Stimulated activated CD4-positive, alpha-beta T cell treated with anti-CD3 and anti-CD28 coated beads, TNF-alpha, amount 100 ng/mL, for 24 hours (primary cell): ENCODE results near the gene CENPC.

ENCODE experiments used
- DNase-seq, 3 experiments: peaks; one replicate each; pipeline ENCODE4 v3.0.0-alpha.2; 2020; ENCODE audit warnings: low read depth in 3 of 3

CENPC gene, protein sequence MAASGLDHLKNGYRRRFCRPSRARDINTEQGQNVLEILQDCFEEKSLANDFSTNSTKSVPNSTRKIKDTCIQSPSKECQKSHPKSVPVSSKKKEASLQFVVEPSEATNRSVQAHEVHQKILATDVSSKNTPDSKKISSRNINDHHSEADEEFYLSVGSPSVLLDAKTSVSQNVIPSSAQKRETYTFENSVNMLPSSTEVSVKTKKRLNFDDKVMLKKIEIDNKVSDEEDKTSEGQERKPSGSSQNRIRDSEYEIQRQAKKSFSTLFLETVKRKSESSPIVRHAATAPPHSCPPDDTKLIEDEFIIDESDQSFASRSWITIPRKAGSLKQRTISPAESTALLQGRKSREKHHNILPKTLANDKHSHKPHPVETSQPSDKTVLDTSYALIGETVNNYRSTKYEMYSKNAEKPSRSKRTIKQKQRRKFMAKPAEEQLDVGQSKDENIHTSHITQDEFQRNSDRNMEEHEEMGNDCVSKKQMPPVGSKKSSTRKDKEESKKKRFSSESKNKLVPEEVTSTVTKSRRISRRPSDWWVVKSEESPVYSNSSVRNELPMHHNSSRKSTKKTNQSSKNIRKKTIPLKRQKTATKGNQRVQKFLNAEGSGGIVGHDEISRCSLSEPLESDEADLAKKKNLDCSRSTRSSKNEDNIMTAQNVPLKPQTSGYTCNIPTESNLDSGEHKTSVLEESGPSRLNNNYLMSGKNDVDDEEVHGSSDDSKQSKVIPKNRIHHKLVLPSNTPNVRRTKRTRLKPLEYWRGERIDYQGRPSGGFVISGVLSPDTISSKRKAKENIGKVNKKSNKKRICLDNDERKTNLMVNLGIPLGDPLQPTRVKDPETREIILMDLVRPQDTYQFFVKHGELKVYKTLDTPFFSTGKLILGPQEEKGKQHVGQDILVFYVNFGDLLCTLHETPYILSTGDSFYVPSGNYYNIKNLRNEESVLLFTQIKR

DNA sequence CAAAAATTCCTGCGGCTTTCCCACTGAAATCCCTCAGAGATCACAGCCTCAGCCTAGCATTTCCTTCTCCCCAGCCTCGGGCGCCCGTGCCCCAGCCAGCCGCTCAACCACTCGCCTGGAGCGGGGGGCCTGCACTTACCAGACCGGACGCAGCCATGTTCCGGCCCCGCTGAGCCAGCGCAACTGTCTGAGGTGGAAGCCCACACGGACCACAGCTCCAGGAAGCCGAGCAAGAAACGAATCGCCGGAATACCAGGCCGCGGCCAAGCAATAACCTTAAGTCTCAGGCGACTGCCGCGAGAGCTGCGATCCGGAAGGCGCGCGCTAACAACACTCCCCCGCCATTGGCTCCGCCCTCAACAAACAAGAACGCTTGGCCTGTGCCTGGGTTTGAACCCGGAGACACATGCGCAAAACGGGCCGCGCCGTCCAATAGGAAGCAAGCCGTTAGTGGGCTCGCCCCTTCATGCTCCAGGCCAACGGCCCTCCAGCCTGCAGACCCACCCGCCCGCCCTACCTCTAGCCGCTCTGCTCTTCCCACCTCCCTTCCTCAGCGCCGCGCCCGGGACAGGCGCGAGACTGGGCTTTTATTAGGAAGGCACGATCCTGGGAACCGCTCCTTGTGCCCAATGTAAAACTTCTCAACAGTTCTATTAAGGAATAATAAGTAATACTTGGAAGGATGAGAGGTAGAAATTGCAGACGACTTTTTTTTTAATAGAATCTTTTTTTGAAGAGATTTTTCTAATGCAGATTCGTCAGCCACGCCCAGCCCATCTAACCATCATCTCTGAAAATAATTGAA lies at the start of gene CENPC:
TSS of gene CENPC (minus strand) at position 305 of the 805 bp plus-strand sequence. CDS start at position 157, 148 bp downstream.
- peak; percentile 84 to 95 (median 89) for DNase-seq

DNA sequence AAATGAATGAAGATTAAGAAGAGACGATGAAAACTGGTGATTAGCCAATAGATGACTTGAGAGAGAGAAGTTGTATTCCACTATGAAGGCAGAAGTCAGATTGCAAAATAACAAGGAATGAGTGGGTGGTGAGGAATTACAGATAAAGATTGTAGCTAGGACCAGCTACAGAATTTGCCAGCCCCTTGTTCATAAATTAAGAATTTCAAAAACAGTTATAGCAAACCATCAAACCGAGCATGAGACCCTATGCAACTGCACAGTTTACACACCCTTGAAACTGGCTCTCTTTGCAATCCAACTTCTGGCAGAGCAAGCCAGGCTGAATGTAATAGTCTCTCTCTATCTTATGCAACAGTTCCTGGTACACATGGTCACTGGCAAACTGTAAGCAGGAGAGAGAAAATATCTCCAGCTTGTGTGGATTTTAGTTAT lies 48.5 kb upstream of the CENPC start:
- no peak for DNase-seq

DNA sequence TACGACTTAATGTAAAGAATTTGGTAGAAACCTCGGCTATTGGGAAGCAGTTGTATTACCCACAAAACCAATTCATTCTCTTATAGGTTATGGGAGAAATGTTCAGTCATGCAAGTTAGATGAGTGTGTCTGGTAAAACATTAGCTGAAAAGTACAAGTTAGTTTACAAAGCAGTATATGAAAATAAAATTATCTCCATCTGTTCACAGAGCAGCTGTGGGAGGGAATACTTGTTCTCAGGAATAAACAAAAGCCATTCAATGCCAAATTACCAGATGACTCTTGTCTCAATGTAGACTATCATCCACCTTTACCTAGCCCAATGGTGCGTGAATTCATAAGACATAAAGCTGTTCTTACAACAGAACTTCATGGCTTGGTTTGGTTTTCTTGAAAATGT lies 41.9 kb upstream of the CENPC start:
- no peak for DNase-seq

DNA sequence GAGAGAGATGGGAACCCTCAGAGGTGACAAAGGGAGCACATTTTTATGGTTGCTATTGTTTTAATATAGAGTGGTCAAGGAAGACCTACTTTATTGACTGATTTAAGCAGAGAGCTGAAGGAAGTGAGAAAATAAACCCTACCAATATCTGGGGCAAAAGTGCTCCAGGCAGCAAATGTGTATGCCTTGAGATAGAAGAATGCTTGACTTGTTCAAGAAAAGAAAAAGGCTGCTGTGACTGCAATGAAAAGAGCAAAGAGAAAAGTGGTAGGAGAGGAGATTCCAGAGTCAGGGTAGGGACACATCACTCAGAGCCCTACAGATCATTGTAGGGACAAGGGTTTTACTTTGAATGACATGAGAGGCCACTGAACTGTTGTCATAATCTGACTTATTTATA lies 39.2 kb upstream of the CENPC start:
- no peak for DNase-seq

DNA sequence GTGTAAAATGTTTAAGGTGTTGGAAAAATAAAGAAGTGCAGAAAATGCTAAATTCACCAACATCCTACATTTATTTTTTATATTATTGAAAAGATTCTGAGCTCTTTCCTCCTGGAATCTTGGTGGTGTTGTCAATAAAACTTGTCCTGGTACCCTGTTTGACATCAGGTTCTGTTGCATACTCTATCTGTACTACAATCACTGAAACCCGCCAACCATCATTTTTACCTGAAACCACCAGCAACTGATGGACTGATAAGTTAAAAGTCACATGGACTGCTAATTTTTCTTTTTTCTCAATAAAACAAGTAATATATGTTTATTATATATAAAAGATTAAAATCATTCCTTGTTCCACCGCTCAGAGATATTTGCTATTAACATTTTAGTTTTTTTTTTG lies 36.6 kb upstream of the CENPC start:
- no peak for DNase-seq

DNA sequence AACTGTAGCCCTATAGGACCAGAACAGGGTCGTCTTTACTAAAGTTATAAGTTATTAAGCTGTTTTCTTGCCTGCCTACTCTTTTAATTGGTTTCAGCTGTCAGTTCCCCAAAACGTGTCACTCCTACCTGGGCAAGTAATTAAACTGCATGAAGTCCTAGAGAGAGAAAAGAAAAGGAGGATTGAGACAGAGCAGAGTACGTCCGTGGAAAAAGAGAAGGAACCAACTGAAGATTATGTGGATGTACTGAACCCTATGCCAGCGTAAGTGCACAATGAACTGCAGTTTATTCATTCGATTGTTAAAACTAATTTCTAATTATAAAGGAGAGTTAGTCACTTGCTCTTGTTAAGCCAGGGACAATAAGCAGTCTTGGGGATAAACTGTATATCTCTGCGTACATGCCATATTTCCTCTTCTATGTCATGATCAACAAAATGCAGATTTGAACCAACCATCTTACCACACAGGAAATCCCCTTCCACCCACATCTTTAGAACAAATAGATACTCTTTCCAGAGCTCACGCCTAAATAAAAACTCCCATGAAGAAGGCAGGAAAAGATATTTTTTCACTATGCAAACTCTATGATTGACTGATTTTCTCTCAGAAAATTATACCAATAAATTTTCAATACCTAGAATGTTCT lies 36.0 kb upstream of the CENPC start:
- no peak for DNase-seq

DNA sequence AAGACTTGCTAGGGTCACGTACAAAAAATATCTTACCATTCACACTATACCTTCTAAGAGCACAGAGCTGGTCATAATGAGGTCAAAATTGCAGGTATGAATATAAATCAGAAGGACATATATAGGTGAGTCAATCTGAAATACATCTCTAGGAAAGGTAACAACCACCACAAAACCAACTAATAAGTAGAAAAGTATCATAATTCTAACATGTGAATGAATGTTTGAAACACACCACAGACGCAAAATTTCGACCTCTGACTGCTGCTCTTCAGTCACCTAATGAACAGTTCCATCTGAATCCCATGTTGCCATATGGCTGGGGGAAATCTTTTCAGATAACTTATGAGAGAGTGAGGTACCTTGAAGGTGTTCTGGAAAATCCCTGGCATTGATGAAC lies 35.3 kb upstream of the CENPC start:
- DNase-seq, result no peak

DNA sequence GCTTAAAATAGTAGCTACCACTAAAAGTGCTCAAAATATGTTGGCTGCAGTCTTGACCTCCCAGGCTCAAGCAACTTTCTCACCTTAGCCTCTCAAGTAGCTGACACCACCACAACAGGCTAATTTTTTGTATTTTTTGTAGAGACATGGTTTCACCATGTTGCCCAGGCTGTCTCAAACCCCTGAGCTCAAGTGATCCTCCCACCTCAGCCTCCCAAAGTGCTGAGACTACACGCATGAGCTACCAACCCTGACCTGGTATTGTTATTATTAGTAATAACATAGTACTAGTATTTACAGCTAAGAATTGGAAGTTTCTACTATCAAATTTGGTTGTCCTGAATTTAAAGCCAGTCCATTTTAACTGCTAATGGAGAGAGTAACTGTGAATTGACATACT lies 31.2 kb upstream of the CENPC start:
- no peak for DNase-seq

DNA sequence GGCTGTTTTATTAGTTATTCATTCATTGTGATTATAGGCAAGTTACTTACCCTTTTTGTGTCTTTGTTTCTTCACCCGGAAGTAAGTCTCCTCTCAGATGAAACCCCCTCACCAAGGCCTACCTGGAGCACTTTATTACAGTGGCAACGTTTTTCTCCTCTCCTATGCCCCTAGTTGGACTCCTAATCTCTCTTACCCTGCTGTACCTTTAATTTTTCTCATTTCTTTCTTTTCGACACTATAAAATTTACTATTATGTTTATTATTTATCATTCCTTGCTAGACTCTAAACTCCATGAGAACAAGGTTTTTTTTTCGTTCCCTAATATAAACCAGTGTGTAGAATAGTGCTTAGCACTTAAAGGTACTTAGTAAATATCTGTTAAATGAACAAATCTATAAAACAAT lies 30.8 kb upstream of the CENPC start:
- no peak for DNase-seq

DNA sequence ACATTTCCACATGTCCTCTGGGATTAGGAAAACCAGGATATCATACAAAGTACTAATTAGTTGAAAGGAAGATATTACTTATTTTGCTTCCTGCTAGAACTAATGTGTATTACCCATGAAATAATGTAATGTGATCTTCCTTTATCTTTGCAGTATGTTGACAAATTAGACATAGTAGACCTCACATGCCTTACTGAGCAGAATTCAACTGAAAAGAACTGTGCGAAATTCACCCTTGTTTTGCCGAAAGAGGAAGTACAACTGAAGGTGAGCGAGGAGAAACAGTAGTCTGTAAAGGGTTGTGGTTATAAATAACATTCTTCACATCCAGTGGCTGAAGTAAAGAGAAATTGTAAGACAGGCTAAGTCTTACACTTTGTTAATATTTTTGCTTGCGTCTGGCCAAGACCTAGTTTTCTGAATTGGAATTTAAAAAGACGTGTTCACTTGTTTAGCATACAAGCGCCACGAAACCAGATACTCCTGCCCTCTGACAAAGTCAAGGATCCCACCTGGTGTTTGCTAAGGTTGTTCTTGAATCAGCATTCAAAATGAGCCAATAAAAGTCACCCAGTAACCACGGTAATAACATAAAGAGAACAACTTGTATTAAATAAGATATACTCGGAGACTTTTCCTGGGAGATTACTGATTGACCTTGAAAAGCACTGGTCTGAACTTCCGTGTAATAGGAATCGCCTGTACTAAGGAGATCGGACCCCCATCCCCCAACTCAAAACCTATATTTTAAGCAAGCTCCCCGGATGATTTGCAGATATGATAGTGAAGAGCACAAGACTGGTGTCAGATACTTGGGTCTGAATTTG lies 30.1 kb upstream of the CENPC start:
- no peak for DNase-seq

DNA sequence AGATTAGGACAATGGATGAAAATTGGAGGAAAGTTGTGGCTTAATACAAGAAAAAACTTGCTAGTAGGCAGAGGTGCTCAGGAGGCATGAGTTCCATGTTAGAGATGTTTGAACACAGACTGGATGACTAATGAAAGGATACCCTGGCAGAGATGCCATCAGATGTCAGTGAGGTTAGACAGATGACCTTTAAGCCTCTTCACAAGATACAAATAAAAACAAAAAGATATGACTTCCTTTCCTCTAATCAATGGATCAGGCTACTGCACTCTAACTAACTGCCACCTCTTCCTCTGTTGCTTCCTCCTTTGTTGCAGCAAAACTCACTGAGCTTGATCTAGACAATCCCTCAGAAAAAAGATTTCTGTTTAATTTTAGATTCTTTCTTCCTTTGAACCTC lies 27.9 kb upstream of the CENPC start:
- DNase-seq, result no peak

DNA sequence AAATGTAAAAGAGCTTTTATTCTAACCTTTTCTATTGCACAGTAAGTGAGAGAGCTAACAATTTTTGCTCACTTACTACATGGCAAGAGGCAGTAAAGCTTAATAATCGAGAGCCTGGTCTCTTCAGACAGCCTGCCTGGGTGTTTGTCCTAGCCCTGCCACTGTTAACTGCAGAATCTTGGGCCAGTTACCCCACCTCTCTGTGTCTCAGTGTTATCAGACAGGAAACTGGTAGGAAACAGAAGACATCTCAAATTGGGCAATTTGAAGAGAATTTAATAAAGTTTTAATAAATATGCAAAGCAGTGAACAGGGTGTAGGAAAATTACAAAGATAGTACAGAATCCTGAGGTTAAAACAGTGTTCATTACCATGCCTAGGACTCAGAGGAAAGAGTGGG lies 26.7 kb upstream of the CENPC start:
- no peak for DNase-seq

DNA sequence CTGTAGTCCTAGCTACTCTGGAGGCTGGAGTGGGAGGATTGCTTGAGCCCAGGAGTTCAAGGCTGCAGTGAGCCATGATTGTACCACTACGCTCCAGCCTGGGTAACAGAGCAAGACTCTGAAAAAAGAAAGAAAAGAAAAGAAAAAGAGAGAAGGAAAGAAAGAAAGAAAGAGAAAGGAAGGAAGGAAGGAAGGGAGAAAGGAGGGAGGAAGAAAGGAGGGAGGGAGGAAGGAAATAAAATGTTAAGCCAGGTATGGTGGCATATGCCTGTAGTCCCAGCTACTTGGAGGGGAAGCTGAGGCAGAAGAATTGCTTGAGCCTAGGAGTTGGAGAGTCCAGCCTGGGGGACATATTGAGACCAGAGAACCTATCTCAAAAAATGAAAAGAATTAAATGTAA lies 25.2 kb upstream of the CENPC start:
- no peak for DNase-seq

DNA sequence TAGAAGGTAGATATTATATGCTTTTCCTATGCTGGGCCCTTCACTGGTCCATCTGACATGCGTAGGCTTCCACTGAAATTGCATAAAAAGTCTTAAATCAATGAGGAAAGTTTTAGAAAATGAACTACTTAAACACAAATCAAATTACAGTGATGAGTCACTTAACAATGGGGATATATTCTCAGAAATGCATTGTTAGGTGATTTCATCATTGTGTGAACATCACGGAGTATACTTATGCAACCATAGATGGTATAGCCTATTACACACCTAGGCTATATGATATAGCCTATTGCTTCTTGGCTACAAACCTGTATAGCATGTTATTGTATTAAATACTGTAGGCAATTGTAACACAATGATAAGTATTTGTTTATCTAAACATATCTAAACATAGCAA lies 23.5 kb upstream of the CENPC start:
- DNase-seq, result no peak

DNA sequence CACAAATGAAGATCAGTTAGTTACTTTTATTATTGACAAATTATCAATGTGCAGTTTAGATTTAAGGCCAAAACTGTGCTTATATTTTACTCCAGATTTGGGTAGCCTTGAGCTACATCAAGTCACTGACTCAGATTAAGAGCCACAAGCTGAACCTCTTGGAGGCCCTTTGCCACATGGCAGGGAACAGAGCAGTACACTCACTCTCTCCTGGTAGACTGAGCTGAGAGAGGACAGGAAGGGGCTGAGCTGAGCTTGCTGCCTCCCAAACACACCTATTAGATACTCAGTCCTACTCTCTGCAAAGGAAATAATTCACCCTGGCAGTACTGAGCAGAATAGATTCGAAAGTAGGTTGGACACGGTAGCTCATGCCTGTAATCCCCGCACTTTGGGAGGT lies 21.0 kb upstream of the CENPC start:
- DNase-seq, result no peak

DNA sequence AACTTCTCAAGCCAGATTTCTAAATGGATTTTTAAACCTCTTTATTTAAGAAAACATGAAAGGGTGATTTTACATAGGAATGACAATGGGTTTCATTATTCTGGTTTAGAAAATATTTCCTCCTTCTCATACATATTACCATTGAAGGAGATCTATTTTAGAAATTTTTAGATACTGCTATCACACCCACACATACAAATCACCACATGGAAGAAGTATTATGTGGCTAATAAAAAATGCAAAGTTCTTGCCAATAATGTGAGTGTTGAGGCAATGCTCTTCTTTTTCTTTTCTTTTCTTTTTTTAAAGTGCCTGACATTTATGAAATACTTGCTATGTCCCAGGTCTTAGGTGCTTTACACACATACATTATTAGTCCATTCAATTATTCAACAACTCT lies 20.0 kb upstream of the CENPC start:
- no peak for DNase-seq

DNA sequence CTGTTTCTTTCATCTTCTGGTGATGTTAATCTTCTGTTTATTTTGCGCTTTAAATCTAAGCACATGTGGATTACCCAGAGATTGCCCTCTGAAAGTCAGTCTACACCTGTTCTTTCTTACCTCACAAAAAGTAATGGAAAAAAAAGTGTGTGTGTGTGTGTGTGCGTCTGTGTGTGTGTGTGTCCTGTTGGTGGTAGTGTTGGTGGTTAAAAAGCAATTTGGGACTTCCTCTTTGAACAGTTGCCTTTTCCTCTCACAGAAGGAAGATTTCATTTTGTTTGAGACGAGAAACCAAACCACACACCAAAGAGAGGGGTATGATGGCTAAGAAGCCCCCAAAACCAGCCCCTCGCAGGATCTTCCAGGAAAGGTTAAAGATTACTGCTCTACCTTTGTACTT lies 13.2 kb upstream of the CENPC start, which contains the start of gene STAP1:
TSS of gene STAP1 (plus strand) at position 235 of the 400 bp plus-strand sequence. CDS start at position 318, 83 bp downstream.
- no peak for DNase-seq

DNA sequence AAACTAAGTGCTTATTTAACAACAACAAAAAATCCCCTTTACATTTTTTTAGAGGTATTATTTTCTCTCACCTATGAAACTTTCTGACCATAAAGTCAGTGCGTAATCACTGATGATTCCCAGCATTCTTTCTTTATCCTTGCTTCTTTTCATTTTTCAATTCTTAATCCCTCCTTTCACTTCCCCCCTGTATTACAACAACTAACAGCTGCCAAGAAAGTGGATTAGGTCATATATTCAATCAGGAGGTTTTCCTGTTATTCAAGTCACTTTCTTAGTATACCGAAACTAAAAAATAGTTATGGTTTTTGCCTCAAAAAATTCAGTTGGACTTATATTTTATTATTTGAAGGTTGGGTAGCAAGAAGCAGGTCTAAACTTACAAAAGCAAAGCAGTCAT lies 11.1 kb upstream of the CENPC start:
- DNase-seq, result no peak

DNA sequence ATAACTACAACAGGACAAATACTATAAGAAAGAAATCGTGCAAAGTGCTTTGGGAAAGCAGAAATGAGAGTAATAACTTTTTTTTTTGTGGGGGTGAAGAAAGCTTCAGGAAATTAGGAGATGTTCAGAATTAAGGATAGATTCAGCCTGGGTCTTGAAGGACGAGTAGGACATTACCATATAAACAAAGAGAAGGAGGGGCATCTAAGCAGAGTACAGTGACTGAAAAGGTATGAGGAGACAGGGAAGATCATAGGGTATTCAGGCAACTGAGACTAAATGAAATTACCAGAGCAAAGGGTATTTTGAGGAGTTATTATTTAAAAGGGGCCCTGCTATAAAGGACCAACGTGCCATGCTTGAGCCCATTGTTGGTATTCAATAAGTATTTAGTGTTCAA lies 10.1 kb upstream of the CENPC start:
- DNase-seq, result no peak

DNA sequence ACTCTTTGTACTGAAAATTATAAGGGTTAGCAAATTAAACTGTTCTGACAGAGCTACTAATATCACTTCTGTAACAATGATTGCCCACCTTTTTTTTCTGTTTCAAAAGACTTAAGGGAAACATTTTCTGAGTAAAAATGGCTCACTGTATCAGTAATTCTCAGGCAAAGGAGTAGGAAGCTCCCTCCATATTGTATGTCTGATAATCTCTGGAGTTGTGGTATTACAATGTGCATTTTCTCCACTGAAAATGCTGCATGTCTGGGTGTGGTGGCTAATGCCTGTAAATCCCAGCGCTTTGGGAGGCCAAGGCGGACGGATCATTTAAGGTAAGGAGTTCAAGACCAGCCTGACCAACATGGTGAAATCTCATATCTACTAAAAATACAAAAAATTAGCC lies 8.8 kb upstream of the CENPC start:
- no peak for DNase-seq
